GM19035 (cell line): ENCODE data around the gene SLC38A3.

Source experiments
- ATAC-seq: cut with Tn5 transposase; IDR thresholded peaks from one replicate; pipeline ENCODE4 v1.9.1; 2021; ENCODE audit not compliant: unreplicated experiment

SLC38A3 gene

DNA sequence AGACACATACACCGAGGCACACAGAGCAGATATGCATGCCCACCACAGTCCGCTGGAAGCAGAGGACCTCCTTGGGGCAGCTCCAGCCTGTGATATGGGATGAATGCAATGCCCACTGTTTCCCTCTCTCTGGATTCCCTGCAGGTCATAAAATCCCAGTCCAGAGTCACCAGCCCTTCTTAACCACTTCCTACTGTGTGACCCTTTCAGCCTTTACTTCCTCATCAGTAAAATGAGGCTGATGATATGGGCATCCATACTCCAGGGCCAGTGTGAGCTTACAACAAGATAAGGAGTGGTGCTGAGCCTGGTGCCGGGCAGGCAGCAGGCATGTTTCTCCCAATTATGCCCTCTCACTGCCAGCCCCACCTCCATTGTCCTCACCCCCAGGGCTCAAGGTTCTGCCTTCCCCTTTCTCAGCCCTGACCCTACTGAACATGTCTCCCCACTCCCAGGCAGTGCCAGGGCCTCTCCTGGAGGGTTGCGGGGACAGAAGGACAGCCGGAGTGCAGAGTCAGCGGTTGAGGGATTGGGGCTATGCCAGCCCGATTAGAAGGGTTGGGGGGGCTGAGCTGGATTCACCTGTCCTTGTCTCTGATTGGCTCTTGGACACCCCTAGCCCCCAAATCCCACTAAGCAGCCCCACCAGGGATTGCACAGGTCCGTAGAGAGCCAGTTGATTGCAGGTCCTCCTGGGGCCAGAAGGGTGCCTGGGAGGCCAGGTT, 14.0 kb upstream of the SLC38A3 start, which contains the start of gene GNAT1:
Gene GNAT1 (plus strand): TSS at position 675 of the 725 bp plus-strand sequence. CDS start 116 bp downstream, outside the sequence.
- ATAC-seq = no peak

DNA sequence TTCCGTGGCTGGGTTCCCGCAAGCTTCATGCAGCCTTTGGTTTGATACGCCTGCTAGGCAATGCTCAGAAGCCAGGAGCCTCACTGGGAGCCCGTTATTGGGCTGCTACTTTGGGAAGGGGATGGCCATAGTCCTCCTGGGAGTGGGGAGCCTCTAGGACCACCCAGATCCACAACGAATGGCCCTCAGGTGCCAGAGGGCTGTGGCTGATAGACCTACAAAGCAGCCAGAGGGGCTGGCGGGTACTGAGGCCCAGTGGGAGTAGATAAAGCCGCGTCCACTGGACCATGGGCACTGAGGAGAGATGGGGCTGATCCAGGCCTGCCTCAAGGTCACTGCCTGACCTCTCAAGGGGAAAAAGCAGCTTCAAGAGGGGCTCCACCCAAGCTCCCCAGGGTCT, 12.9 kb upstream of the SLC38A3 start:
- no peak for ATAC-seq

DNA sequence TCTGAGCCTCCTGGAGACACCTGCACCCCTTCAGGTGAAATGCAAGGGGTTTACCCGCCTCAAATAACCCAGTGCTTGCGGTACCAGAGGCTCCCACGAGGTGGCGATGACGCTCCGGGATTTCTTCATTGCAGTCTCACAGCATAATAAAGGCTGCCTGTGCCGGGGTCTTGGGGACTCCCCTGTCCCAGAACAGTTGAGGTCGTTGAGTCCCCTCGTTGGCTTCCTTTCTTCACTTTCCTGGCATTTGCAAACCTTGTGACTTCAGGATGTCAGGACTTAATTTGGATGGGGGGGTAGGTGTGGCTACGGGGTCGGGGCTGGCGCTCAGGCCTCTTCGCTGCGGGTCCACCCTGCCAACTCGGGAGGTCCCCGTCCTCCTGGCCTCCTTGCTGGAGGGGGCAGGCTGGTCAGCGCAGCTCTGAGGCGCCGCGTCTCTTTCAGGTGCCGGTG, 12.4 kb upstream of the SLC38A3 start:
- ATAC-seq = no peak

DNA sequence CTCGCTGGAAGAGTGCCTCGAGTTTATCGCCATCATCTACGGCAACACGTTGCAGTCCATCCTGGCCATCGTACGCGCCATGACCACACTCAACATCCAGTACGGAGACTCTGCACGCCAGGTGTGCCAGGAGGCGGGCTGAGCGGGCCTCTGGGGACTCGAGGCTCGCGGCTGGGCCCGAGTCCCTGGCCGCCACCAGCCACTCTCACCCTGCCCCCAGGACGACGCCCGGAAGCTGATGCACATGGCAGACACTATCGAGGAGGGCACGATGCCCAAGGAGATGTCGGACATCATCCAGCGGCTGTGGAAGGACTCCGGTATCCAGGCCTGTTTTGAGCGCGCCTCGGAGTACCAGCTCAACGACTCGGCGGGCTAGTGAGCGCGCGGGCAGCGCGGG, 11.8 kb upstream of the SLC38A3 start:
- no peak for ATAC-seq

GRCh38 chr3:50193746-50194127, 11.3 kb upstream of the SLC38A3 start:
- ATAC-seq = no peak

- ATAC-seq = no peak
Observed at GRCh38 chr3:50194128-50194902, 10.8 kb upstream of the SLC38A3 start.

- no peak for ATAC-seq
Observed at GRCh38 chr3:50194903-50195500, 10.1 kb upstream of the SLC38A3 start.

GRCh38 chr3:50195501-50196252, 9.4 kb upstream of the SLC38A3 start:
- ATAC-seq = no peak

GRCh38 chr3:50196253-50196801, 8.7 kb upstream of the SLC38A3 start:
- no peak for ATAC-seq

GRCh38 chr3:50201573-50202315, 3.3 kb upstream of the SLC38A3 start:
- no peak for ATAC-seq

GRCh38 chr3:50202353-50203112, 2.5 kb upstream of the SLC38A3 start:
- ATAC-seq = no peak

- ATAC-seq = no peak
Observed at GRCh38 chr3:50203113-50203808, 1.8 kb upstream of the SLC38A3 start.

DNA sequence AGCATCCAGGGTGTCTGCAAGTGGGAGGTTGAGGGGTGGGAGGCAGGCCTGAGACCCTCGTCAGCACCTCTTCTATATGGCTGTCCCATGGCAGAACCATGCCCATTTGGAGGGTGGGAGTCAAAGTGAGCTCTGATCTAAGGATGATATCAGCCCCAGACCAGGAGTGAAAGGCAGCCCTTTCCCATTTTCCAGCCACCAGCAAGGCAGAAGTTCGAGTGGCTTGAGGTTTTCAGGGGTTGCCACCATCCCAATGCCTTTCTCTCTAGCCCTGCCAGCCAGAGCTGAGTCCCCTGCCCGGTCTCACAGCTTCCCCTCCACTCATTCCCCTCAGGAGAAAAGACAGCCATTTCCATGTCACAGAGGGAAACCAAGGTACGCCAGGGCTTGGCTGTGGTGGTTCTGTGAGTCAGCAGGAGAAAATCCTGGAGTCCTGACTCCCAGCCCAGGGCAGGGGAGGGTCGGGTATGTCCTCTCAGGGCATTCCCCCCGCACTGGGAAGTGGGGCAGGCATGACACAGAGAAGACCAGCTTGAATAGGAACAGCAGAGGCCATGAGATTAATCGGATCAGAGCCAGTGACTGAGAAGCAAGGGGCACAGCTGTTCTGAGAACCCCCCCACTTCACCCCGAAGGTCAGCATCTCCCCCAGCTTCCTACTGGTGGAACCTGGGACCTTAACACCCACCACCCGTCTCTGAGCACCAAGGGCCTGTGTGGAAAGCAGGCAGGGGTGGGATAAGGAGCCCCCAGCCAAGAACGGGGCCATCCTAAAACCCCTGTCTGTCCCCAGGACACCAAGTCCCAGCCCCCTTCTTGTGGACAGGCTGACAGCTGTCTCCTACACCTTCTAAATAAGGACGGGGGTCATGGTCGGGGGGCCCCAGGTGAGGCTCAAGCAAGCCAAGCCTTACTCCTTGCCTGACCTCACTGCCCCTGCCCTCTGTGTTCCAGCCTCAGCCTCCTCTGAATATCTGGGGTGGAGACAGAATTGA, 965 bp upstream of the SLC38A3 start:
- ATAC-seq = no peak

DNA sequence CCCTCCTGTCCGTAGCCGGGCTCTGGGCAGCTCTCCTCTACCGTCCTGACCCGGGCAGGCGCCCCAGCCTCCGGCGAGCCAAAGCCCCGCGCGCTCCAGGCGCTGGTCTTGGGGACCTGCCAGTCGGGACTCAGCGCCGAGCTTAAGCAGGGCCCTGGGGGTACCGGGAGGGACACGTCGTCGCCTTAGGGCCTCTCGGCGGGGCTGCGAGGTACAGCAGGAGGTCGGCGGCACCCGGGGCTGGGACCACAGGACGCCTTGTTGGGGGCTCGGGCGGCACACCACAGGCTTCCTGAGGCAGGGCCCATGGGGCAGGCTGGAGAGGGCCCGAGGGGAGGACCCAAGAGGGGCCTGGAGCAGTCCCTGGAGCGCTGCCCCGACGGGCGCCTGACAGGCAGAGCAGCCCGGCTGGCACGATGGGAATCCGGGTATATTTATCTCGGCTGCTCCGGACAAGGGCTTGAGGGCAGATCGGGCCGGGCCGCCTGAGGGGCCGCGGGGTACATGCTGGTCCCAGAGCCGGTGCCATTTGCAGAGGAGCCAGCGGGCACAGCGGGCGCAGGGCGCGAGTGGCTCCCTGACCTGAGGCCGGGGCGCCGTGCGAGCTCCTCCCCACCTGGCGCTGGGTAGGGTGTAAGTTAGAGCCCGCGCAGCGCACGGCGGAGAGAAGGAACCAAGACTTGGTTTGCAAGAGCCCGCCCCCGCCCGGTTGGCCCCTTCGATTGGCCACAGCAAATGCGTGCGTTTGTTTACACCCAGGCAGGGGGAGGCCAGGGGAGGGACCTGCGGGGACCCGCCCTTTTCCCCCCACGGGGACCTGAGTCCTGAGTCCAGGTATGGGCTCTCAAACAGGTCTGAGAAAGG, 574 bp downstream of the SLC38A3 start:
- ATAC-seq = no peak

DNA sequence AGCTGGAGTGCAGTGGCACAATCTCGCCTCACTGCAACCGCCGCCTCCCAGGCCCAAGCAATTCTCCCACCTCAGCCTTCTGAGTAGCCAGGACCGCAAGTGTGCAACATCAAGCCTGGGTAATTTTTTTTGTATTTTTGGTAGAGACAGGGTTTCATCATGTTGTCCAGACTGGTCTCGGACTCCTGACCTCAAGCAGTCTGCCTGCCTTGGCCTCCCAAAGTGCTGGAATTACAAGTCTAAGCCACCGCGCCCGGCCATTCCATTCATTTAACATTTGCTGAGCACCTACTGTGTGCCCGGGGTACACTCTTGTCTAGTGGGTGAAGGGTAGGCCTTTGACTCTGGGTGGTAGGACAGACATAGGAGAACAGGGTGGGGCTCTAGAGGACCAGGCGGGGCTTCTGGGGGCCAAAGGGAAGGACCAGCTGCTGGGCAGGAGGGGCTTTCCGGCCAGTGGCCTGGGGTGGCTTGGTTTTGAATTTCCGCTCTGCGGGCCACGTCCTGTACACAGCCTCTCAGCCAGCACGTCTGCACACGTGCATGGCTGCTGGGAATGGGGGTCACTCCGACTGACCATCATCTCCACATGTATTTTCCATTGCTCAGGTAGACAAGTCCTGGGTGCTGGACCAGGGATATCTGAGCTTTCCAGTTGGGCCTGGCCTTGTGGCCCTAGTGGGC, 2.4 kb downstream of the SLC38A3 start:
- ATAC-seq = no peak

DNA sequence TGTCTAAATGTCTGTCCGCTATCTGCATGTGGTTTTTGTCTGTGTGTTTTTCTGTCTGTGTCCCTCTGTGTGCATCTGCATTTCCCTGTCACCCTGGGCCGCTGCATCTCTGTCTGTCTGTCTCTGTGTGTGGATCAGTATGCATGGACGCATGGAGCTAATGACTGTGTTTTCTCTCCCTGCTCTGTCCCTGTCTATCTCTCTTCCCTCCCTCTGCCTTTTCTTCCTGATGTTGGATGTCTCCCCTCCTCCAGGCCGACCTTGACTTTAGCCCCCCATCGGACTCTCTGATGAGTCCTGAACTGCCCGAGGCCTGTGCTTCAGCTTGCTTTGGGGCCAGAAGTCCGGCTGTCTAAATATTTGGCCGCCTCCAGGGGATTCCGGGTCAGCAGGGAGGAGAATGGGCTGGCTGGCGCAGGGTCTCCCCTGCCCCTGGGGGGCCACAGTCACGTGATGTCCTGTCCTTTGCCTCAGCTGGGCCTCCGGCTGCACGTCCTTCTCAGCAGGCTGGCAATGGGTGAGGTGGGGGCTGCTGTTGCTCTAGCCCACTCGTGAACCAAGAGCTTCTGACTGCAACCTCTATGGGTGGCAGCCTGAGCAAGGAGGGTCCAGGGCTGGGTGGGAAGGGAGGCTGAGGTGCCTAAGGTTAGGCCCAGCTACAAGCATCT, 3.7 kb downstream of the SLC38A3 start:
- ATAC-seq = no peak
